Pons (tissue), 1 donor: ENCODE measurements around the gene POLR1F.
A peak's percentile ranks its signal among the peaks of the same experiment; 100 is the strongest.

ENCODE experiments used
- DNase-seq: peaks from one replicate; pipeline ENCODE4 v3.0.0-alpha.2; 2016; ENCODE audit warnings: low spot score

Gene POLR1F

GRCh38 chr7:19675816-19676215, 33.0 kb downstream of the POLR1F start:
- no peak for DNase-seq

- no peak for DNase-seq
These were observed 34.4 kb downstream of the POLR1F start for GRCh38 chr7:19674266-19674960.

GRCh38 chr7:19670806-19671205, 38.0 kb downstream of the POLR1F start:
- no peak for DNase-seq

- DNase-seq, result peak; percentile 49
These were observed 43.3 kb downstream of the POLR1F start for GRCh38 chr7:19665399-19666008.

- DNase-seq, result no peak
These were observed 44.9 kb downstream of the POLR1F start for GRCh38 chr7:19663816-19664462.

- DNase-seq, result no peak
These were observed 60.0 kb downstream of the POLR1F start for GRCh38 chr7:19648791-19649190.
